OCI-LY1 (cell line): Measurements from ENCODE around the gene PIM1.

Experiments used
- H2AFZ ChIP-seq: fragments of 200-600 bp; sonication (generic), shearing (Covaris generic); 2 replicates; pipeline ENCODE4 v1.6.0; 2014; ENCODE audit warnings: antibody characterized with exemption, mild to moderate bottlenecking, low read length
- H3F3A ChIP-seq: fragments of 200-600 bp; sonication (generic), shearing (Covaris generic); 2 replicates; pipeline ENCODE4 v1.6.0; 2014; ENCODE audit warnings: mild to moderate bottlenecking, antibody characterized with exemption, low read length, moderate library complexity; ENCODE audit not compliant: insufficient read depth
- H3K27ac ChIP-seq: fragments of 200-600 bp; sonication (generic); 2 replicates; pipeline ENCODE4 v1.5.1; 2014; ENCODE audit warnings: low read length, mixed run types, mild to moderate bottlenecking, low read depth; ENCODE audit not compliant: poor library complexity, severe bottlenecking
- H3K27me3 ChIP-seq: fragments of 200-600 bp; sonication (generic); 2 replicates; pipeline ENCODE4 v1.6.0; 2014; ENCODE audit warnings: antibody characterized with exemption, mild to moderate bottlenecking, low read length, moderate library complexity; ENCODE audit not compliant: insufficient read depth
- H3K36me3 ChIP-seq: fragments of 200-600 bp; sonication (generic); 2 replicates; pipeline ENCODE4 v1.6.1; 2014; ENCODE audit warnings: mild to moderate bottlenecking, antibody characterized with exemption, low read length, moderate library complexity, mixed read lengths; ENCODE audit not compliant: insufficient read depth
- H3K4me1 ChIP-seq: fragments of 200-600 bp; sonication (generic); 2 replicates; pipeline ENCODE4 v1.5.1; 2014; ENCODE audit warnings: mild to moderate bottlenecking, low read length, moderate library complexity; ENCODE audit not compliant: insufficient read depth, severe bottlenecking
- H3K4me2 ChIP-seq: fragments of 200-600 bp; sonication (generic), shearing (Covaris generic); 2 replicates; pipeline ENCODE4 v1.6.1; 2014; ENCODE audit warnings: low read length
- H3K4me3 ChIP-seq: fragments of 200-600 bp; sonication (generic); 2 replicates; pipeline ENCODE4 v1.5.1; 2014; ENCODE audit warnings: low read length, low read depth, mild to moderate bottlenecking, mixed read lengths; ENCODE audit not compliant: poor library complexity, severe bottlenecking
- H3K79me2 ChIP-seq: fragments of 200-600 bp; shearing (Covaris generic); 2 replicates; pipeline ENCODE4 v1.6.1; 2016; ENCODE audit warnings: mixed run types, low read length, mixed read lengths; ENCODE audit not compliant: insufficient read depth
- H3K9ac ChIP-seq: fragments of 200-600 bp; sonication (generic), shearing (Covaris generic); 2 replicates; pipeline ENCODE4 v1.6.1; 2014; ENCODE audit warnings: mild to moderate bottlenecking, low read length, mixed read lengths
- H3K9me2 ChIP-seq: fragments of 200-600 bp; sonication (generic), shearing (Covaris generic); 2 replicates; pipeline ENCODE4 v1.6.1; 2014; ENCODE audit warnings: low read depth, mild to moderate bottlenecking, low read length, mixed read lengths
- H3K9me3 ChIP-seq: fragments of 200-600 bp; shearing (Covaris generic); 2 replicates; pipeline ENCODE4 v1.6.1; 2014; ENCODE audit warnings: low read length, mixed read lengths
- H4K20me1 ChIP-seq: fragments of 200-600 bp; sonication (generic), shearing (Covaris generic); 2 replicates; pipeline ENCODE4 v1.6.0; 2016; ENCODE audit warnings: mild to moderate bottlenecking, low read length; ENCODE audit not compliant: insufficient read depth
- CTCF ChIP-seq: fragments of 200-600 bp; sonication (generic), shearing (Covaris generic); IDR thresholded peaks from 2 replicates; pipeline ENCODE4 v1.5.1; 2017; ENCODE audit warnings: mild to moderate bottlenecking, antibody characterized with exemption, low read length, moderate library complexity, mixed read lengths
- EZH2 ChIP-seq: fragments of 200-600 bp; sonication (generic), shearing (Covaris generic); IDR thresholded peaks from 2 replicates; pipeline ENCODE4 v1.8.0; 2017; ENCODE audit warnings: borderline replicate concordance, mixed run types, mild to moderate bottlenecking, antibody characterized with exemption, low read length, moderate library complexity, mixed read lengths

The PIM1 gene

DNA sequence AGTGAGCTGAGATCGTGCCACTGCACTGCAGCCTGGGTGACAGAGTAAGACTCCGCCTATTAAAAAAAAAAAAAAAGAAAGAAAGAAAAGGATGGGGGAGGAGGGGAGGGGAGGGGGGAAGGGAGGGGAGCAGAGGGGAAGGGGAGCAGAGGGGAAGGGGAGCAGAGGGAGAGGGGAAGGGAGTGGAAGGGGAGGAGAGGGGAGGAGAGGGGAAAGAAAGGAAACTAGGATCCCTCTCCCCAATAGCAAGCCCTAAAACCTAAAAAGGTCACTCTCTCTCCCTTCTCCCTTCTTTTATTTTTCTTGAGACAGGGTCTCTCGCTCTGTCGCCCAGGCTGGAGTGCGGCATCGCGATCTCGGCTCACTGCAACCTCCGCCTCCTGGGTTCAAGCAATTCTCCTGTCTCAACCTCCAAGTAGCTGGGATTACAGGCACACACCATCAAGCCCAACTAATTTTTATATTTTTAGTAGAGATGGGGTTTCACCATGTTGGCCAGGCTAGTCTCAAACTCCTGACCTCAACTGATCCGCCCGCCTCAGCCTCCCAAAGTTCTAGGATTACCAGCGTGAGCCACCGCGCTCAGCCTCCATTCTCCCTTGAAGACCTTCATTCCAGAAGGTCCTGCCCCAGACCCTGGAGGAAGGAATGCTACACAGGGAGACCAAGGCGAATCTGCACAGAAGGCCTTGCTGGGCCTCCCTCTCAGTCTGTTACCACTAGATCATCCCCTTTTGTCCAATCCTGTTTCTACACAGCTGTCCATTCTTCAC, 45.8 kb upstream of the PIM1 start:
- Histone ChIP-seq H4K20me1 (no peaks in the 10 kb centered on the region), H3K27ac (peak overlapping the region; percentile 49), H2AFZ (no peak overlapping the region), H3F3A (0 out of 2 replicates have a peak, but pooled peaks cover 4% of the 10 kb centered on the region), H3K4me2 (no peak overlapping the region), H3K4me1 (peaks cover 38% of the 10 kb centered on the region), H3K36me3 (no peaks in the 10 kb centered on the region), H3K9me3 (no peaks in the 10 kb centered on the region), H3K9ac (no peak overlapping the region), H3K27me3 (no peaks in the 10 kb centered on the region), H3K79me2 (no peaks in the 10 kb centered on the region), H3K9me2 (no peaks in the 10 kb centered on the region), H3K4me3 (no peak overlapping the region)
- no peak for TF ChIP-seq CTCF
- no peak for TF ChIP-seq EZH2

DNA sequence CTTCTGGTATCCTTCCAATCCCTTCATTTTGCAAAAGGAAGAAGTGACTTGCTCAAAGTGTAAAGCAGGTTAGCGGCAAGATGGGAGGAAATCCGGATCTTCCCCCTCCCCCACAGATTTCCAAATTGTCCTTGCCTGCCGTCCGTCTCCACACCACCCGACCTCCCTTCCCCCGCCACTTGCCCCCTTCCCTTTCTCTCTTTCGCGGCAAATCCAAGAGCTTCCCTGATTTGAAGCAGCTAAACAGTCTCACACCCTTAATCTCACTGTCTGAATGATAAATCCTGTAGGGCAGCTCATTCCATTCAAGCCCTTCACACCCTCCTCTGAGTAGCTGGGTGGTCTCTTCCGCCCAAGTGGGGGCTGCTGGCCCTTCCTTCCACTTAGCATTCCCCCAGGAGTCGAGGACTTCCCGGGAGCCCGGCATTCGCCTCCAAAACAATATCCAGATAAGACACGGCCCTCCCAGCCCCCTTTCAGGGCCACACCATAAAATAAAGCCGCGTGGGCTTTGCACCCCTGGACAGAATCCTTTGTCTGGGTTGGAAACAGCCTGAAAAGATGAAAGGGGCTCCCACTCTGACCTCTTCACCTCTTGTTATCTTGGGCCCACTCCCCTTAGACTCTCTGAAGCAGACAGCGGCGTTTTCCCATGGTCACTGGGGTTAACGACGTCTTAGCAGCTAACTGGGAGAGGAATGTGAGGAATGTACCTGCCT, 44.0 kb upstream of the PIM1 start:
- H4K20me1 ChIP-seq = no peaks in the 10 kb centered on the region
- H3K79me2 ChIP-seq = no peaks in the 10 kb centered on the region
- no peak overlapping the region for H3K27ac ChIP-seq
- no peak overlapping the region for H3K4me2 ChIP-seq
- no peak overlapping the region for H3K9ac ChIP-seq
- no peaks in the 10 kb centered on the region for H3K27me3 ChIP-seq
- no peaks in the 10 kb centered on the region for H3K9me3 ChIP-seq
- peaks cover 42% of the 10 kb centered on the region for H3K4me1 ChIP-seq
- no peak for TF ChIP-seq EZH2
- no peak for TF ChIP-seq CTCF
- H3K9me2 ChIP-seq = no peaks in the 10 kb centered on the region
- no peaks in the 10 kb centered on the region for H3K36me3 ChIP-seq
- 0 out of 2 replicates have a peak, but pooled peaks cover 4% of the 10 kb centered on the region for H3F3A ChIP-seq
- H2AFZ ChIP-seq = no peak overlapping the region
- H3K4me3 ChIP-seq = no peak overlapping the region

DNA sequence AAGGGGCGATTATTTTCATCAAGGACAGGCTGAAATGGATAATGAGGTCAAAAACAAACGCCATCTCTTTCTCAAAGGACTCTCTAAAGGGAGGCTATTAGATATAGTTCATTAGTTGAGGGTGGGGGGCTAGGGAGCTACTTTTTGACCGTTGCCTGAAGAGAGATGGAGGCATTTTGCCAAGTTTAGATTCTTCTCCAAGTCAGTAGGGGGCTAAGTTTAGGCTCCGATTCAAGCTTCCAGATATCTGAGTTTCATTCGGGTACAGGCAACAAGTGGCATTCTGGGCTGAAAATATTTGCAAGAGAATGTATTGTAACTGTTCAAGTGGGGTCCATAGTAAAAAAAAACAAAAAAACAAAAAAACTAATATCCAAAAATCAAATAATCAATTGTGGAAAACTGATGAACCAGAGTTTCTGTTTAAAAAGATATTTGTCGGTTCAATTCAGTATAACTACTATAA, 43.4 kb upstream of the PIM1 start:
- no peak overlapping the region for H3K4me2 ChIP-seq
- no peaks in the 10 kb centered on the region for H3K36me3 ChIP-seq
- no peaks in the 10 kb centered on the region for H3K9me2 ChIP-seq
- H4K20me1 ChIP-seq = no peaks in the 10 kb centered on the region
- peaks cover 44% of the 10 kb centered on the region for H3K4me1 ChIP-seq
- H3K9me3 ChIP-seq = no peaks in the 10 kb centered on the region
- H3F3A ChIP-seq = 0 out of 2 replicates have a peak, but pooled peaks cover 4% of the 10 kb centered on the region
- H3K9ac ChIP-seq = no peak overlapping the region
- H3K27ac ChIP-seq = no peak overlapping the region
- no peaks in the 10 kb centered on the region for H3K79me2 ChIP-seq
- no peaks in the 10 kb centered on the region for H3K27me3 ChIP-seq
- TF ChIP-seq EZH2 (no peak), CTCF (no peak)
- H2AFZ ChIP-seq = no peak overlapping the region
- H3K4me3 ChIP-seq = no peak overlapping the region
